Measurements from ENCODE around the gene MYO7B.

DNA sequence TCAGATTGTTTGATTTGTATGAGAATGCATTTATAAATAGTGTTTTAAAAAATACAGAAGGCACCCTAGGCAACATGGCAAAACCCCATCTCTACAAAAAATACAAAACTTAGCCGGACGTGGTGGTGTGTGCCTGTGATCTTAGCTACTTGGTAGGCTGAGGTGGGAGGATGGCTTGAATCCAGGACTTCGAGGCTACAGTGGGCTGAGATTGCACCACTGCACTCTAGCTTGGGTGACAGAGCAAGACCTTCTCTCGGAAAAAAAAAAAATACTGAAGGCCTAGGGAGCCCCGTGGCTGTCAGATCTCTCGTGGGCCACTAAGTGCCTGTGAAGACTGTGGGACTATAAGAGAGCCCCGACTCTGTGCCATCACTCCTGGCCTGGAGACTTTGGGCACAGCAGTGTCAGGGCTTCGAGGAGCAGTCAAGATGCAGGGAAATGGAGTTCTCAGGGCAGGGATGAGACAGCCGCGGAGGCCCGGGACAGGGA lies 40.5 kb downstream of the MYO7B start:
- TF ChIP-seq CTCF (IDR thresholded peaks at IDR 0.05): no peak
- no peak for TF ChIP-seq POLR2A (IDR thresholded peaks at IDR 0.05)

Measured in uterus (tissue), 2 donors.